Measurements from ENCODE around the gene PLCH2.

The PLCH2 gene

GRCh38 chr1:2498648-2499047 lies 22.6 kb downstream of the PLCH2 start:
- DNase-seq (ENCODE audit: low read depth, low spot score) = no peak

- no peak for DNase-seq (ENCODE audit: low read depth, low spot score)
Observed at GRCh38 chr1:2499260-2499659, 23.2 kb downstream of the PLCH2 start.

- no peak for DNase-seq (ENCODE audit: low read depth, low spot score)
Observed at GRCh38 chr1:2499986-2500596, 24.0 kb downstream of the PLCH2 start.

GRCh38 chr1:2501041-2501819 lies 25.1 kb downstream of the PLCH2 start:
- DNase-seq (ENCODE audit: low read depth, low spot score) = no peak

- no peak for DNase-seq (ENCODE audit: low read depth, low spot score)
Observed at GRCh38 chr1:2501820-2502119, 25.7 kb downstream of the PLCH2 start.

GRCh38 chr1:2502210-2502609 lies 26.1 kb downstream of the PLCH2 start:
- no peak for DNase-seq (ENCODE audit: low read depth, low spot score)

GRCh38 chr1:2502661-2503553 lies 26.8 kb downstream of the PLCH2 start:
- no peak for DNase-seq (ENCODE audit: low read depth, low spot score)

GRCh38 chr1:2503554-2504224 lies 27.6 kb downstream of the PLCH2 start:
- no peak for DNase-seq (ENCODE audit: low read depth, low spot score)

- DNase-seq (ENCODE audit: low read depth, low spot score) = no peak
Observed at GRCh38 chr1:2504225-2504948, 28.3 kb downstream of the PLCH2 start.

- peak; percentile 23 for DNase-seq (ENCODE audit: low read depth, low spot score)
Observed at GRCh38 chr1:2504949-2505272, 28.8 kb downstream of the PLCH2 start.

- no peak for DNase-seq (ENCODE audit: low read depth, low spot score)
Observed at GRCh38 chr1:2505461-2505994, 29.4 kb downstream of the PLCH2 start.

GRCh38 chr1:2506007-2506860 lies 30.1 kb downstream of the PLCH2 start:
- DNase-seq (ENCODE audit: low read depth, low spot score) = no peak

GRCh38 chr1:2506901-2507565 lies 30.9 kb downstream of the PLCH2 start:
- no peak for DNase-seq (ENCODE audit: low read depth, low spot score)

- no peak for DNase-seq (ENCODE audit: low read depth, low spot score)
Observed at GRCh38 chr1:2507744-2508155, 31.7 kb downstream of the PLCH2 start.

- DNase-seq (ENCODE audit: low read depth, low spot score) = no peak
Observed at GRCh38 chr1:2508180-2508579, 32.1 kb downstream of the PLCH2 start.

GRCh38 chr1:2508751-2509150 lies 32.7 kb downstream of the PLCH2 start:
- no peak for DNase-seq (ENCODE audit: low read depth, low spot score)

GRCh38 chr1:2509589-2509988 lies 33.5 kb downstream of the PLCH2 start:
- DNase-seq (ENCODE audit: low read depth, low spot score) = no peak

GRCh38 chr1:2510366-2511155 lies 34.5 kb downstream of the PLCH2 start:
- DNase-seq (ENCODE audit: low read depth, low spot score) = no peak

GRCh38 chr1:2512862-2513421 lies 36.9 kb downstream of the PLCH2 start:
- DNase-seq (ENCODE audit: low read depth, low spot score) = no peak
